Heart left ventricle (tissue), 16 donors: ENCODE results near the gene PDE9A. TPM values are rescaled to one million over a fixed set of nuclear protein-coding genes. Genes with fewer than 3 reads are reported as not detected.

Source experiments
- ATAC-seq, 4 donors: fragments of 200-7000 bp; cut with Tn5 transposase; one replicate each; pipeline ENCODE4 v1.9.1; 2020 to 2022; ENCODE audit warnings: moderate library complexity in 4 of 4, mild to moderate bottlenecking in 3 of 4, moderate number of reproducible peaks in 1 of 4
- DNase-seq, 5 donors: peaks; one replicate each; pipeline ENCODE4 v3.0.0-alpha.2; 2020
- H3K27ac ChIP-seq, 12 donors: fragments of 200-600 bp; sonication (generic) in 4 of 12; one replicate each; pipeline versions ENCODE4 v1.5.0 to v1.8.0; 2016 to 2022; ENCODE audit warnings: mild to moderate bottlenecking in 2 of 12
- H3K27me3 ChIP-seq, 9 donors: fragments of 200-600 bp; sonication (generic) in 2 of 9; one replicate each; pipeline versions ENCODE4 v1.5.1 to v1.8.0; 2016 to 2022; ENCODE audit warnings: mild to moderate bottlenecking in 3 of 9
- H3K36me3 ChIP-seq, 9 donors: fragments of 200-600 bp; sonication (generic) in 2 of 9; one replicate each; pipeline versions ENCODE4 v1.5.0 to v1.8.0; 2018 to 2022; ENCODE audit warnings: mild to moderate bottlenecking in 2 of 9
- H3K4me1 ChIP-seq, 12 donors: fragments of 200-600 bp; sonication (generic) in 4 of 12; one replicate each; pipeline versions ENCODE4 v1.5.0 to v1.8.0; 2016 to 2022; ENCODE audit warnings: mild to moderate bottlenecking in 3 of 12
- H3K4me3 ChIP-seq, 12 donors: fragments of 200-600 bp; sonication (generic) in 4 of 12; one replicate each; pipeline versions ENCODE4 v1.5.0 to v1.8.0; 2017 to 2022; ENCODE audit warnings: mild to moderate bottlenecking in 9 of 12, moderate library complexity in 4 of 12
- H3K9me3 ChIP-seq, 12 donors: fragments of 200-600 bp; sonication (generic) in 4 of 12; one replicate each; pipeline versions ENCODE4 v1.5.0 to v1.8.0; 2016 to 2022; ENCODE audit warnings: mild to moderate bottlenecking in 1 of 12
- CTCF ChIP-seq, 12 donors: fragments of 200-600 bp; sonication (generic) in 4 of 12; IDR thresholded peaks; one replicate each; pipeline versions ENCODE4 v1.5.0 to v1.8.0; 2018 to 2022; ENCODE audit warnings: antibody characterized with exemption in 12 of 12, mild to moderate bottlenecking in 5 of 12
- POLR2A ChIP-seq, 2 donors: fragments of 450-650 bp; IDR thresholded peaks; one replicate each; pipeline ENCODE4 v1.6.1; 2017; ENCODE audit warnings: antibody characterized with exemption in 2 of 2, mild to moderate bottlenecking in 2 of 2, moderate library complexity in 2 of 2
- WGBS, 4 donors: extraction: QIAGEN DNeasy Blood & Tissue Kit in 2 of 4; methylation state at CpG; one replicate each; pipeline versions ENCODE4 v1.1.5 to v1.1.7; 2013 to 2018; 5-methylcytosine and 5-hydroxymethylcytosine counted together
- intact Hi-C, 10 donors: fragments of 100-400 bp; cut with DNase I; formaldehyde crosslinking; loops; one replicate each; pipeline versions ENCODE4 v1.11.1 to v1.14.2; 2022
- polyA plus RNA-seq, 2 donors: library from polyadenylated mRNA; stranded (reverse); fragments of 200-250 nt; gene quantifications; one replicate each; pipeline ENCODE4 v1.2.3, GENCODE V29; 2013
- total RNA-seq, 9 donors: library from RNA; depleted of rRNA in 2 of 9; stranded (reverse); fragments of >200 nt in 2 of 9; fragmentation: NEBNext Ultra II Directional in 3 of 9; extraction: Animal tissue kit (Norgen Biotek cat#: 25700) in 3 of 9; gene quantifications; one replicate each; pipeline versions ENCODE4 v1.1.0 to v1.2.4, GENCODE V29; 2016 to 2023
- donor health status: ischemic (EF 13 %, LVEDD 7.1; RV severe dilation, severe dysfunction).
- donor health status: healthy with polysubstance abuse.
- donor health status: DM: no; HTN: yes; CAD: no.
- donor health status: DM: no; HTN: no; CAD: no.
- donor health status: ischemic (EF 25% LVEDD 6.9; RV normal size, moderate dysfunction).
- donor health status: ischemic (EF 25% LVEDD 5.7; RV mildly dilated, moderate dysfunction).
- donor health status: healthy.
- donor health status: DM: yes; HTN: yes; CAD: no.
- donor health status: ischemic (EF 35%, LVEDD 5.7; RV mildly dilated, moderate dysfunction).
- donor health status: nonischemic (EF 11% LVEDD 7.7; RV severe dilation, severe dysfunction).
- donor health status: DM: yes; HTN: yes; CAD: no.
- donor health status: PGD.
- donor health status: ischemic (EF 29% LVEDD 5.4; RV normal size, mild dysfunction).
- donor health status: nonischemic (EF 23%, LVEDD 6.1; RV moderate dilation, normal function).

The PDE9A gene
- total and polyA plus RNA-seq, 11 donors: 1.5 to 4.0 (median 3.1) TPM

GRCh38 chr21:42660118-42660470 lies 6.7 kb downstream of the PDE9A start:
- Histone ChIP-seq H3K4me1 (peaks cover 0 to 19% (median 0%) of the 10 kb centered on the region in 12 donors), H3K9me3 (no peaks in the 10 kb centered on the region), H3K27me3 (peaks cover 0 to 27% (median 10%) of the 10 kb centered on the region in 9 donors), H3K27ac (peak overlapping the region in 1 of 12 donors; percentile 53), H3K36me3 (no peaks in the 10 kb centered on the region), H3K4me3 (no peak overlapping the region)
- DNase-seq: peak in 1 of 5 donors; percentile 41
- intact Hi-C loops: no loop called here
- ATAC-seq: no peak
- WGBS, 4 donors: 91 to 100% (median 95%) methylated on average over 5 to 8 of the region's 8 CpGs
- no peak for TF ChIP-seq CTCF (IDR thresholded peaks at IDR 0.05)
- TF ChIP-seq POLR2A (IDR thresholded peaks at IDR 0.05): no peak

GRCh38 chr21:42661688-42662429 lies 8.4 kb downstream of the PDE9A start:
- DNase-seq: no peak
- H3K4me1 ChIP-seq: peaks cover 0 to 15% (median 0%) of the 10 kb centered on the region in 12 donors
- H3K36me3 ChIP-seq: no peaks in the 10 kb centered on the region
- no peak overlapping the region for H3K4me3 ChIP-seq
- no peak for ATAC-seq
- 92 to 96% (median 94%) methylated on average over 25 of the region's 25 CpGs for WGBS, 4 donors
- H3K27me3 ChIP-seq: peaks cover 0 to 12% (median 0%) of the 10 kb centered on the region in 9 donors
- no peak for TF ChIP-seq CTCF (IDR thresholded peaks at IDR 0.05)
- TF ChIP-seq POLR2A (IDR thresholded peaks at IDR 0.05): no peak
- H3K9me3 ChIP-seq: no peaks in the 10 kb centered on the region
- no peak overlapping the region for H3K27ac ChIP-seq
- intact Hi-C loops: no loop called here

GRCh38 chr21:42662430-42663199 lies 9.2 kb downstream of the PDE9A start:
- intact Hi-C loops: no loop called here
- Histone ChIP-seq H3K4me3 (no peak overlapping the region), H3K27me3 (peaks cover 0 to 4% (median 0%) of the 10 kb centered on the region in 9 donors), H3K36me3 (no peaks in the 10 kb centered on the region), H3K9me3 (no peaks in the 10 kb centered on the region), H3K4me1 (peaks cover 0 to 15% (median 0%) of the 10 kb centered on the region in 12 donors), H3K27ac (no peak overlapping the region)
- WGBS, 4 donors: 91 to 97% (median 95%) methylated on average over 20 of the region's 20 CpGs
- TF ChIP-seq POLR2A (IDR thresholded peaks at IDR 0.05): no peak
- TF ChIP-seq CTCF (IDR thresholded peaks at IDR 0.05): no peak
- DNase-seq (no peak), ATAC-seq (no peak)

- Histone ChIP-seq H3K4me3 (no peak overlapping the region), H3K36me3 (no peaks in the 10 kb centered on the region), H3K4me1 (peaks cover 0 to 21% (median 0%) of the 10 kb centered on the region in 12 donors), H3K27me3 (peaks cover 0 to 2% (median 0%) of the 10 kb centered on the region in 9 donors), H3K27ac (peak overlapping the region in 1 of 12 donors; percentile 76), H3K9me3 (no peaks in the 10 kb centered on the region)
- WGBS, 4 donors: 86 to 94% (median 87%) methylated on average over 18 of the region's 18 CpGs
- ATAC-seq (no peak), DNase-seq (no peak)
- TF ChIP-seq CTCF (IDR thresholded peaks at IDR 0.05): no peak
- no peak for TF ChIP-seq POLR2A (IDR thresholded peaks at IDR 0.05)
- intact Hi-C loops: no loop called here
These were observed 9.9 kb downstream of the PDE9A start for GRCh38 chr21:42663200-42663750.
